SK-N-SH (cell line): ENCODE results near the gene TUT1. TPM values are rescaled to one million over a fixed set of nuclear protein-coding genes. Genes with fewer than 3 reads are reported as not detected.

Experiments
- CTCF ChIA-PET: fragments of 300-600, 350-600 bp; formaldehyde crosslinking; extraction: SDS; loops from one replicate; lab custom pipeline; 2021; lab: Yijun Ruan, JAX
- POLR2A ChIA-PET: fragments of 350-600 bp; sonication (Branson Sonifier 250); formaldehyde crosslinking; extraction: SDS; loops from one replicate; lab custom pipeline; 2020; ENCODE audit warnings: antibody characterized with exemption, inconsistent platforms; lab: Yijun Ruan, JAX
- DNase-seq: peaks from one replicate; pipeline ENCODE4 v3.0.0; 2012
- H2AFZ ChIP-seq: fragments of 200-600 bp; sonication (generic); 2 replicates; pipeline ENCODE4 v1.8.1; 2016; ENCODE audit warnings: antibody characterized with exemption, mild to moderate bottlenecking, low read depth
- H3F3A ChIP-seq: fragments of 200-600 bp; sonication (generic); replicated peaks from 2 replicates; pipeline ENCODE3; 2016; ENCODE audit warnings: antibody characterized with exemption, mild to moderate bottlenecking; ENCODE audit not compliant: insufficient read depth
- H3K27ac ChIP-seq, 2 experiments: fragments of 200-500 bp in 1 of 2; fragments of 200-600 bp in 1 of 2; sonication (Bioruptor generic) in 1 of 2; sonication (generic), shearing (Covaris generic) in 1 of 2; 2 replicates each; pipeline versions ENCODE4 v1.5.1 to v1.6.1; 2014 to 2016; ENCODE audit warnings: low read depth in 2 of 2, inconsistent platforms in 1 of 2, low read length in 1 of 2, mild to moderate bottlenecking in 1 of 2, mixed read lengths in 1 of 2
- H3K27me3 ChIP-seq: fragments of 200-600 bp; sonication (generic), shearing (Covaris generic); 2 replicates; pipeline ENCODE4 v1.6.1; 2016; ENCODE audit warnings: mixed run types; ENCODE audit not compliant: insufficient read depth
- H3K36me3 ChIP-seq, 2 experiments: fragments of 200-500 bp in 1 of 2; fragments of 200-600 bp in 1 of 2; sonication (Bioruptor generic) in 1 of 2; sonication (generic) in 1 of 2; replicated peaks in 1 of 2; 2 replicates each; pipeline versions ENCODE3 to v1.5.1; 2014 to 2016; ENCODE audit warnings: low read length in 1 of 2, mild to moderate bottlenecking in 1 of 2; ENCODE audit not compliant: insufficient read depth in 2 of 2, control insufficient read depth in 1 of 2
- H3K4me1 ChIP-seq, 2 experiments: fragments of 200-500 bp in 1 of 2; fragments of 200-600 bp in 1 of 2; sonication (Bioruptor generic) in 1 of 2; sonication (generic), shearing (Covaris generic) in 1 of 2; 2 replicates each; pipeline versions ENCODE4 v1.5.1 to v1.6.1; 2014 to 2016; ENCODE audit warnings: low read depth in 1 of 2, low read length in 1 of 2, mixed run types in 1 of 2; ENCODE audit not compliant: insufficient read depth in 2 of 2, control insufficient read depth in 1 of 2
- H3K4me2 ChIP-seq: fragments of 200-600 bp; sonication (generic), shearing (Covaris generic); 2 replicates; pipeline ENCODE4 v1.6.1; 2017; ENCODE audit warnings: mixed run types
- H3K4me3 ChIP-seq, 2 experiments: fragments of 200-500 bp in 1 of 2; fragments of 200-600 bp in 1 of 2; sonication (Bioruptor generic) in 1 of 2; sonication (generic), shearing (Covaris generic) in 1 of 2; 2 replicates each; pipeline versions ENCODE4 v1.5.1 to v1.8.1; 2014 to 2016; ENCODE audit warnings: low read depth in 2 of 2, inconsistent platforms in 1 of 2, low read length in 1 of 2, mild to moderate bottlenecking in 1 of 2, mixed read lengths in 1 of 2, moderate library complexity in 1 of 2
- H3K79me2 ChIP-seq: fragments of 200-600 bp; sonication (generic); 2 replicates; pipeline ENCODE4 v1.8.1; 2017; ENCODE audit warnings: mild to moderate bottlenecking; ENCODE audit not compliant: insufficient read depth
- H3K9ac ChIP-seq: fragments of 200-600 bp; sonication (generic); 2 replicates; pipeline ENCODE4 v1.6.1; 2017; ENCODE audit warnings: mixed run types
- H3K9me2 ChIP-seq: fragments of 200-600 bp; sonication (generic); 2 replicates; pipeline ENCODE4 v1.6.1; 2017; ENCODE audit warnings: mixed run types
- H3K9me3 ChIP-seq: fragments of 200-600 bp; sonication (generic); 2 replicates; pipeline ENCODE4 v1.6.1; 2017; ENCODE audit warnings: mixed run types, mild to moderate bottlenecking, moderate library complexity
- H4K20me1 ChIP-seq: fragments of 200-600 bp; sonication (generic); 2 replicates; pipeline ENCODE4 v1.6.1; 2017; ENCODE audit warnings: mild to moderate bottlenecking, mixed run types; ENCODE audit not compliant: insufficient read depth
- ELF1 ChIP-seq: IDR thresholded peaks from 2 replicates; pipeline ENCODE4 v1.4.0; 2012
- EZH2phosphoT487 ChIP-seq: fragments of 200-600 bp; sonication (generic); IDR thresholded peaks from 2 replicates; pipeline ENCODE4 v1.6.1; 2017; ENCODE audit warnings: low read depth, mixed run types, mild to moderate bottlenecking, antibody characterized with exemption, moderate library complexity, borderline replicate concordance
- FOXM1 ChIP-seq: IDR thresholded peaks from 2 replicates; pipeline ENCODE4 v1.4.0; 2012; ENCODE audit warnings: low read depth, mild to moderate bottlenecking
- GABPA ChIP-seq: IDR thresholded peaks from 2 replicates; pipeline ENCODE4 v1.4.0; 2012; ENCODE audit warnings: low read depth, mild to moderate bottlenecking
- GATA2 ChIP-seq: sonication (generic); formaldehyde crosslinking; IDR thresholded peaks from 2 replicates; pipeline ENCODE4 v1.5.0; 2020; ENCODE audit warnings: mild to moderate bottlenecking, missing genetic modification reagents
- JUND ChIP-seq: IDR thresholded peaks from 2 replicates; pipeline ENCODE4 v1.4.0; 2012
- MAX ChIP-seq: IDR thresholded peaks from 2 replicates; pipeline ENCODE4 v1.4.0; 2012; ENCODE audit warnings: low read depth
- MEF2A ChIP-seq: IDR thresholded peaks from 2 replicates; pipeline ENCODE4 v1.4.0; 2012; ENCODE audit warnings: low read depth, borderline replicate concordance
- REST ChIP-seq: IDR thresholded peaks from 2 replicates; pipeline ENCODE4 v1.6.1; 2012; ENCODE audit warnings: mild to moderate bottlenecking, low read depth, low read length, moderate library complexity
- SMC3 ChIP-seq: IDR thresholded peaks from 2 replicates; pipeline ENCODE4 v1.6.1; 2012; ENCODE audit warnings: low read depth, low read length, improper control_type of control experiment
- TAF1 ChIP-seq: IDR thresholded peaks from 2 replicates; pipeline ENCODE4 v1.6.1; 2012; ENCODE audit warnings: low read depth, mild to moderate bottlenecking, low read length, moderate library complexity, borderline replicate concordance
- USF1 ChIP-seq: IDR thresholded peaks from 2 replicates; pipeline ENCODE4 v1.4.0; 2012; ENCODE audit warnings: low read depth, borderline replicate concordance
- USF2 ChIP-seq: fragments of 150-350 bp; IDR thresholded peaks from 2 replicates; pipeline ENCODE4 v1.6.1; 2017; ENCODE audit warnings: antibody characterized with exemption, low read length, low read depth, borderline replicate concordance
- ZBTB33 ChIP-seq: IDR thresholded peaks from 2 replicates; pipeline ENCODE4 v1.4.0; 2012; ENCODE audit warnings: low read depth, borderline replicate concordance
- WGBS: methylation state at CpG from one replicate; pipeline ENCODE4 v1.1.6; 2017; ENCODE audit warnings: low lambda C conversion rate; 5-methylcytosine and 5-hydroxymethylcytosine counted together
- polyA plus RNA-seq, 3 experiments: library from polyadenylated mRNA; depleted of rRNA; stranded (reverse); fragments of >200 nt; gene quantifications; 2 replicates each; pipeline ENCODE4 v1.2.3, GENCODE V29; 2012

TUT1 gene
- polyA plus RNA-seq, 1 of the 3 experiments (the other 2 are of a cell fraction) = 27.3 TPM

DNA sequence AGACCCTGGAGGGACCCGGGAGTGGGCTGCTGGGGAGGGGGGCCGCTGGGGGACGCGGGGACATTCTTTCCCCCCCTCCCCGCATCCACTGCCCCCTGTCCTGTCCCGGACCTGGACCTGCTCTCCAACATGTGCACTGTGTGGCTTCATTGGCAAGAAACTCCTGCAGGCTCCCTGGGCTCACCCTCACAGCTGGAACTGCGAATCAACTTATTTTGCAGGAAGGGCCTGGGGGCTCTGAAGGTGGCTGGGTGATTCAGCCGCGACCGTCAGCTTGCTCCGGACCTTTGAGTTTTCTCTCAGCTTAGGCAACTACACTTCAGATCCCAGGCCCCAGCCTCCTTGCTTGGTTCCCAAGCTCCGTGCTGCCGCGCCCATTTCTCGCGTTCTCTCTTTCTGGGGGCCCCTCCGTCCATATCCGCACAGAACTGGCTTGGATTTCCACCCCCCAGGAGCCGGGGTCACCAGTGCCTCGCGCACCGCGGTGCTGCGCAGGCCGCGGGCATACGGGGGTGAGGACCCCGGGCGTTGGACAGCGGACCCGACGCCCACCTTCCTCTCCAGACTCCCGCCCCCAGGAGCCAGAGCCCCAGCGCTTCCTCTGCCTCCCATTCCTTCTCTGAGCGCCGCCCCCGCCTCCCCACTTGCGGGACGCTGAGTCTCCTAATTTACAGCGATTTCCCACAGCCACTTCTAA, 44.2 kb downstream of the TUT1 start:
- peak overlapping the region in 1 of 2 experiments; percentile 50; a peak in 3 of 4 replicates for H3K27ac ChIP-seq
- DNase-seq = no peak

DNA sequence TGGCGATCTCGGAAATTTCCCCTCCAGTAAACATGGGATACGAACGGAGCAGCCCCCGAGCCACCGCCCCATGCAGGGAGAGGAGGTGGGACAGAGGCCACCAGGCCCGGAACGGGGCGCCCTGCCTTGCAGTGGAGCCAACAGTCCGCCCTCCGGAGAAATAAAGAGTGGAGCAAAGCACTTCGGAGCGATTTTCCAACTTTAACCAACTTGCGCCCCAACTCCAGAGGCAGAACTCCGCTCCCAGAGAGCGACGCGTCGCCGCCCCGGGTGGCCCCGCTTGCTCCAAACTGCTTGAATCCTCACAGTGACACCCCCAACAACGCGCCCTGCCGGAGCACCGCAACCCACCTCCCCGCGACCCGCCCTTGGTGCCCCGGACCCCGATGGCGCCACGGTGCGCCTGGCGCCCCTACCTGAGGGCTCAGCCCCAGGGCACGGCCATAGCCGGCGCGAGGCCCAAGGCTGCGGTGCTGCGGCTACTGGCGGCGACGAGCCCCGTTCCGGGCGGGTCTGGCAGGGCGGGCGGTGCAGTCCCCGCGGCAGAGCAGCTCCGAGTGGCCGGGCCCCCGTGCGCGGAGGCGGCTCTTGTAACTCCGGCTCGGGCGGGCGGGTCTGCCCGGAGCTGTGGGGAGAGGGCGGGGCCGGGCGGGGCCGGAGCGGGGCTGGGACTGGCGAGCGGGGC, 44.9 kb downstream of the TUT1 start, which contains the start of gene AHNAK:
Gene AHNAK (minus strand): TSS at position 563 of the 685 bp plus-strand sequence. CDS start 10,708 bp downstream, outside the sequence.
- Histone ChIP-seq H4K20me1 (peaks cover 41% of the 10 kb centered on the region), H3K36me3 (peaks cover 0 to 5% of the 10 kb centered on the region in 2 experiments), H3K4me1 (peaks cover 23 to 40% of the 10 kb centered on the region in 2 experiments; a peak in 3 of 4 replicates), H3K9ac (peak within 1 kb of the TSS; percentile 99), H2AFZ (0 out of 2 replicates have a peak within 1 kb of the TSS, but pooled peaks have one; percentile 46), H3K27me3 (no peaks in the 10 kb centered on the region), H3K27ac (peak within 1 kb of the TSS; percentile 74 to 82), H3K79me2 (peaks cover 76% of the 10 kb centered on the region), H3F3A (peaks cover 16% of the 10 kb centered on the region), H3K4me3 (peak within 1 kb of the TSS; percentile 75 to 98), H3K9me2 (no peaks in the 10 kb centered on the region), H3K4me2 (peak within 1 kb of the TSS; percentile 98), H3K9me3 (no peaks in the 10 kb centered on the region)
- 0% methylated on average over 2 of the region's 69 CpGs for WGBS
- POLR2A ChIA-PET = interaction anchor here (0.6 to 2.1 kb wide), 5 partner anchors 9 to 151 kb away, joined by 3 to 9 read pairs (median 3); partner anchors contain the start of gene EEF1G
- CTCF ChIA-PET = interaction anchor here (0.7 to 10.9 kb wide), 6 partner anchors 10 to 166 kb away, joined by 4 to 183 read pairs (median 10); no protein-coding TSS in a partner anchor
- peak; percentile 87 for DNase-seq
- no peak for TF ChIP-seq EZH2phosphoT487
- TF ChIP-seq TAF1 = peak; percentile 80
- no peak for TF ChIP-seq USF2
- TF ChIP-seq REST = 0 out of 2 replicates have a peak, but pooled peaks have one; percentile 13
- TF ChIP-seq JUND = no peak
- TF ChIP-seq GATA2 = no peak
- TF ChIP-seq ELF1 = no peak
- no peak for TF ChIP-seq GABPA
- TF ChIP-seq MEF2A = no peak
- no peak for TF ChIP-seq SMC3
- no peak for TF ChIP-seq USF1
- no peak for TF ChIP-seq ZBTB33

More for the DNA sequence above, 44.2 kb downstream of the TUT1 start:
- Histone ChIP-seq H3K9me2 (no peaks in the 10 kb centered on the region), H3K4me3 (peak overlapping the region; percentile 75 to 98), H3F3A (peaks cover 16% of the 10 kb centered on the region), H2AFZ (0 out of 2 replicates have a peak overlapping the region, but pooled peaks have one; percentile 46), H3K79me2 (peaks cover 72% of the 10 kb centered on the region), H3K36me3 (peaks cover 0 to 4% of the 10 kb centered on the region in 2 experiments), H3K9me3 (no peaks in the 10 kb centered on the region), H3K9ac (peak overlapping the region; percentile 99; the same call in 1 of the 2 replicates), H3K4me2 (peak overlapping the region; percentile 98), H3K4me1 (peaks cover 23 to 41% of the 10 kb centered on the region in 2 experiments; a peak in 3 of 4 replicates), H4K20me1 (peaks cover 35% of the 10 kb centered on the region), H3K27me3 (no peaks in the 10 kb centered on the region)
- POLR2A ChIA-PET = interaction anchor here (0.6 to 2.1 kb wide), 6 partner anchors 8 to 152 kb away, joined by 3 to 9 read pairs (median 3); partner anchors contain the start of gene EEF1G
- CTCF ChIA-PET = interaction anchor here (0.7 to 2.3 kb wide), 4 partner anchors 13 to 167 kb away, joined by 4 to 12 read pairs (median 7); no protein-coding TSS in a partner anchor
- TF ChIP-seq MAX (peak; percentile 0; the same call in 1 of the 2 replicates), FOXM1 (no peak)
- 53% methylated on average over 40 of the region's 40 CpGs for WGBS
